Upper lobe of left lung (tissue), 6 donors: ENCODE data around the gene TANGO2. TPM values are rescaled to one million over a fixed set of nuclear protein-coding genes. Genes with fewer than 3 reads are reported as not detected.

Source experiments
- ATAC-seq, 2 donors: fragments of 200-7000 bp; cut with Tn5 transposase; one replicate each; pipeline ENCODE4 v1.9.1; 2022; ENCODE audit warnings: mild to moderate bottlenecking in 2 of 2, moderate library complexity in 2 of 2; ENCODE audit not compliant: low FRiP score in 2 of 2
- DNase-seq, 2 donors: peaks; one replicate each; pipeline ENCODE4 v3.0.0-alpha.2; 2019 to 2020
- H3K27ac ChIP-seq, 4 donors: fragments of 200-600 bp; sonication (generic); one replicate each; pipeline ENCODE4 v1.5.1; 2016 to 2019
- H3K27me3 ChIP-seq, 4 donors: fragments of 200-600 bp; sonication (generic); one replicate each; pipeline ENCODE4 v1.5.1; 2017 to 2019
- H3K36me3 ChIP-seq, 4 donors: fragments of 200-600 bp; sonication (generic); one replicate each; pipeline ENCODE4 v1.5.1; 2016 to 2019
- H3K4me1 ChIP-seq, 4 donors: fragments of 200-600 bp; sonication (generic); one replicate each; pipeline ENCODE4 v1.5.1; 2018 to 2019
- H3K4me3 ChIP-seq, 4 donors: fragments of 200-600 bp; sonication (generic); one replicate each; pipeline ENCODE4 v1.5.1; 2017 to 2019; ENCODE audit warnings: mild to moderate bottlenecking in 2 of 4, moderate library complexity in 1 of 4
- H3K9me3 ChIP-seq, 4 donors: fragments of 200-600 bp; sonication (generic); one replicate each; pipeline ENCODE4 v1.5.1; 2018 to 2019
- CTCF ChIP-seq, 6 experiments: fragments of 450-650 bp in 4 of 6; fragments of 200-600 bp in 2 of 6; sonication (generic) in 2 of 6; IDR thresholded peaks; one replicate each; pipeline ENCODE4 v1.5.1; 2016 to 2019; ENCODE audit warnings: antibody characterized with exemption in 6 of 6
- EP300 ChIP-seq, 4 donors: sonication (generic); formaldehyde crosslinking; IDR thresholded peaks; one replicate each; pipeline ENCODE4 v1.5.1; 2017; ENCODE audit warnings: antibody characterized with exemption in 4 of 4, control low read depth in 2 of 4
- POLR2A ChIP-seq, 4 donors: fragments of 450-650 bp; IDR thresholded peaks; one replicate each; pipeline ENCODE4 v1.5.1; 2016 to 2017; ENCODE audit warnings: antibody characterized with exemption in 4 of 4, mild to moderate bottlenecking in 2 of 4
- POLR2AphosphoS5 ChIP-seq, 2 donors: sonication (generic); formaldehyde crosslinking; IDR thresholded peaks; one replicate each; pipeline ENCODE4 v1.5.1; 2017; ENCODE audit warnings: antibody characterized with exemption in 2 of 2
- WGBS, 2 donors: methylation state at CpG; one replicate each; pipeline ENCODE4 v1.1.5; 2017 to 2018; 5-methylcytosine and 5-hydroxymethylcytosine counted together
- total RNA-seq, 6 donors: library from RNA; depleted of rRNA in 4 of 6; stranded (reverse); fragments of >200 nt in 4 of 6; gene quantifications; one replicate each; pipeline versions ENCODE4 v1.1.0 to v1.2.1, GENCODE V29; 2016 to 2021
- donor health status: DM: no; HTN: no; CAD: no; lungs with moderate emphysema.
- donor health status: DM: no; HTN: yes; CAD: no; lungs with severe emphysema.

TANGO2 gene
- total RNA-seq, 6 donors from 2014 or later = 33.9 to 94.3 (median 55.0) TPM

GRCh38 chr22:20068640-20069039 is 47.7 kb downstream of the TANGO2 start:
- TF ChIP-seq EP300 (IDR thresholded peaks at IDR 0.05) (no peak), POLR2AphosphoS5 (IDR thresholded peaks at IDR 0.05) (no peak), CTCF (IDR thresholded peaks at IDR 0.05) (no peak), POLR2A (IDR thresholded peaks at IDR 0.05) (no peak)

GRCh38 chr22:20069331-20070042 is 48.6 kb downstream of the TANGO2 start:
- peaks cover 0 to 15% (median 8%) of the 10 kb centered on the region in 4 donors for H3K36me3 ChIP-seq
- 93 to 94% methylated on average over 7 of the region's 7 CpGs for WGBS, 2 donors
- TF ChIP-seq CTCF (IDR thresholded peaks at IDR 0.05) (no peak), POLR2A (IDR thresholded peaks at IDR 0.05) (no peak), POLR2AphosphoS5 (IDR thresholded peaks at IDR 0.05) (no peak), EP300 (IDR thresholded peaks at IDR 0.05) (no peak)
- ATAC-seq (no peak), DNase-seq (no peak)
- no peaks in the 10 kb centered on the region for H3K9me3 ChIP-seq
- no peak overlapping the region for H3K27ac ChIP-seq
- no peaks in the 10 kb centered on the region for H3K27me3 ChIP-seq
- H3K4me3 ChIP-seq = no peak overlapping the region
- H3K4me1 ChIP-seq = no peaks in the 10 kb centered on the region

More at GRCh38 chr22:20068640-20069039, 47.7 kb downstream of the TANGO2 start:
- Histone ChIP-seq H3K4me3 (no peak overlapping the region), H3K27me3 (no peaks in the 10 kb centered on the region), H3K36me3 (peaks cover 4 to 24% (median 17%) of the 10 kb centered on the region in 4 donors), H3K4me1 (no peaks in the 10 kb centered on the region), H3K9me3 (no peaks in the 10 kb centered on the region), H3K27ac (no peak overlapping the region)
- no peak for DNase-seq
- ATAC-seq = no peak
- WGBS, 2 donors = 91 to 92% methylated on average over 6 to 7 of the region's 7 CpGs

GRCh38 chr22:20071524-20071972 is 50.6 kb downstream of the TANGO2 start:
- 77 to 84% methylated on average over 8 of the region's 8 CpGs for WGBS, 2 donors
- ATAC-seq = no peak
- Histone ChIP-seq H3K4me1 (no peaks in the 10 kb centered on the region), H3K9me3 (no peaks in the 10 kb centered on the region), H3K4me3 (no peak overlapping the region), H3K36me3 (no peaks in the 10 kb centered on the region), H3K27me3 (no peaks in the 10 kb centered on the region), H3K27ac (no peak overlapping the region)
- TF ChIP-seq POLR2AphosphoS5 (IDR thresholded peaks at IDR 0.05) (no peak), POLR2A (IDR thresholded peaks at IDR 0.05) (no peak), CTCF (IDR thresholded peaks at IDR 0.05) (no peak), EP300 (IDR thresholded peaks at IDR 0.05) (no peak)
- no peak for DNase-seq

GRCh38 chr22:20076627-20077172 is 55.8 kb downstream of the TANGO2 start:
- Histone ChIP-seq H3K4me1 (peaks cover 10 to 17% (median 17%) of the 10 kb centered on the region in 4 donors), H3K36me3 (no peaks in the 10 kb centered on the region), H3K27me3 (no peaks in the 10 kb centered on the region), H3K4me3 (no peak overlapping the region), H3K27ac (no peak overlapping the region), H3K9me3 (no peaks in the 10 kb centered on the region)
- TF ChIP-seq EP300 (IDR thresholded peaks at IDR 0.05) (no peak), POLR2A (IDR thresholded peaks at IDR 0.05) (no peak), POLR2AphosphoS5 (IDR thresholded peaks at IDR 0.05) (no peak), CTCF (IDR thresholded peaks at IDR 0.05) (no peak)
- WGBS, 2 donors = 68 to 72% methylated on average over 6 of the region's 6 CpGs
- no peak for ATAC-seq
- DNase-seq = no peak
